Panc1 (cell line): Measurements from ENCODE around the gene GTF2I.
"Not testable (repeated sequence)": the region's sequence is repeated elsewhere in the genome, so short reads cannot be mapped to it uniquely, and the experiment has no call there.

Experiments used
- POLR2AphosphoS5 ChIP-seq: IDR thresholded peaks from 2 replicates; pipeline ENCODE4 v1.6.1; 2012; ENCODE audit warnings: mild to moderate bottlenecking, low read depth, low read length, moderate library complexity
- SIN3A ChIP-seq: IDR thresholded peaks from 2 replicates; pipeline ENCODE4 v1.6.1; 2012; ENCODE audit warnings: low read depth, mild to moderate bottlenecking, low read length, moderate library complexity, borderline replicate concordance; ENCODE audit not compliant: insufficient read depth
- TF ChIP-seq, protein P1 (sequence below): fragments of 450-650 bp; IDR thresholded peaks from 2 replicates; pipeline ENCODE4 v1.5.1; 2017; ENCODE audit warnings: mild to moderate bottlenecking
- TF ChIP-seq, protein P2 (sequence below), 2 experiments: IDR thresholded peaks; 2 replicates each; pipeline ENCODE4 v1.6.1; 2011 to 2012; ENCODE audit warnings: low read depth in 2 of 2, control low read depth in 1 of 2, low read length in 1 of 2, mild to moderate bottlenecking in 1 of 2, moderate library complexity in 1 of 2; ENCODE audit not compliant: insufficient read depth in 1 of 2

DNA sequence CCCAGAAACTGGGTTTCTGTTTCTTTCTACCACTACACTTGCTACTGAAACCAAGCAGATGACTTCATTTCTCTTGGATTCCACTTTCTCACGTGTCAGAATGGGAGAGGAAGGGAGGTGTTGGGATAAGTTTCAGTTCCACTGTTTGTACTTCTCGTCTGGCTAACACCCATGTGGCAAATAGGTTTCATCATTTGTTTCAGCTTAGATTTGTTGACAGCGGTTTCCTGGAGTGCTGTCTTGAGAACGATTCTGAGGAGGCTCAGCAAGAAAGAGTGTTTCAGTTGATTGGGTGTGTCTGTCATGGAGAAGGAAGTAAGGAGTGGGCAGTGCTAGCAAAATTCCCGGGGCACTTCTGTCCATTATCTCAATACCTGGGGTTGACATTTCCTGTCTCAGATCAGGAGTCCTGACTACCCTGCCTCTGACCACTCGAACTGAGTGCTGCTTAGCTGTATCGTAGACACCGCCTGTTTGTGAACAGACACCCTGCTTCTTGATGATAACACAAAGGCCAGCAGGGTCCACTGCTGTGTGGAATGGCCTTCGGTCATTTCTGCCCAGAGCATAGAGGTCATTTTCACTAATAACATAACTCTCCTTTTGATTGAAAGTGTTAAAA is 86.5 kb downstream of the GTF2I start:
- TF ChIP-seq, protein P1, sequence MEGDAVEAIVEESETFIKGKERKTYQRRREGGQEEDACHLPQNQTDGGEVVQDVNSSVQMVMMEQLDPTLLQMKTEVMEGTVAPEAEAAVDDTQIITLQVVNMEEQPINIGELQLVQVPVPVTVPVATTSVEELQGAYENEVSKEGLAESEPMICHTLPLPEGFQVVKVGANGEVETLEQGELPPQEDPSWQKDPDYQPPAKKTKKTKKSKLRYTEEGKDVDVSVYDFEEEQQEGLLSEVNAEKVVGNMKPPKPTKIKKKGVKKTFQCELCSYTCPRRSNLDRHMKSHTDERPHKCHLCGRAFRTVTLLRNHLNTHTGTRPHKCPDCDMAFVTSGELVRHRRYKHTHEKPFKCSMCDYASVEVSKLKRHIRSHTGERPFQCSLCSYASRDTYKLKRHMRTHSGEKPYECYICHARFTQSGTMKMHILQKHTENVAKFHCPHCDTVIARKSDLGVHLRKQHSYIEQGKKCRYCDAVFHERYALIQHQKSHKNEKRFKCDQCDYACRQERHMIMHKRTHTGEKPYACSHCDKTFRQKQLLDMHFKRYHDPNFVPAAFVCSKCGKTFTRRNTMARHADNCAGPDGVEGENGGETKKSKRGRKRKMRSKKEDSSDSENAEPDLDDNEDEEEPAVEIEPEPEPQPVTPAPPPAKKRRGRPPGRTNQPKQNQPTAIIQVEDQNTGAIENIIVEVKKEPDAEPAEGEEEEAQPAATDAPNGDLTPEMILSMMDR: not testable (repeated sequence)
- TF ChIP-seq, protein P2, sequence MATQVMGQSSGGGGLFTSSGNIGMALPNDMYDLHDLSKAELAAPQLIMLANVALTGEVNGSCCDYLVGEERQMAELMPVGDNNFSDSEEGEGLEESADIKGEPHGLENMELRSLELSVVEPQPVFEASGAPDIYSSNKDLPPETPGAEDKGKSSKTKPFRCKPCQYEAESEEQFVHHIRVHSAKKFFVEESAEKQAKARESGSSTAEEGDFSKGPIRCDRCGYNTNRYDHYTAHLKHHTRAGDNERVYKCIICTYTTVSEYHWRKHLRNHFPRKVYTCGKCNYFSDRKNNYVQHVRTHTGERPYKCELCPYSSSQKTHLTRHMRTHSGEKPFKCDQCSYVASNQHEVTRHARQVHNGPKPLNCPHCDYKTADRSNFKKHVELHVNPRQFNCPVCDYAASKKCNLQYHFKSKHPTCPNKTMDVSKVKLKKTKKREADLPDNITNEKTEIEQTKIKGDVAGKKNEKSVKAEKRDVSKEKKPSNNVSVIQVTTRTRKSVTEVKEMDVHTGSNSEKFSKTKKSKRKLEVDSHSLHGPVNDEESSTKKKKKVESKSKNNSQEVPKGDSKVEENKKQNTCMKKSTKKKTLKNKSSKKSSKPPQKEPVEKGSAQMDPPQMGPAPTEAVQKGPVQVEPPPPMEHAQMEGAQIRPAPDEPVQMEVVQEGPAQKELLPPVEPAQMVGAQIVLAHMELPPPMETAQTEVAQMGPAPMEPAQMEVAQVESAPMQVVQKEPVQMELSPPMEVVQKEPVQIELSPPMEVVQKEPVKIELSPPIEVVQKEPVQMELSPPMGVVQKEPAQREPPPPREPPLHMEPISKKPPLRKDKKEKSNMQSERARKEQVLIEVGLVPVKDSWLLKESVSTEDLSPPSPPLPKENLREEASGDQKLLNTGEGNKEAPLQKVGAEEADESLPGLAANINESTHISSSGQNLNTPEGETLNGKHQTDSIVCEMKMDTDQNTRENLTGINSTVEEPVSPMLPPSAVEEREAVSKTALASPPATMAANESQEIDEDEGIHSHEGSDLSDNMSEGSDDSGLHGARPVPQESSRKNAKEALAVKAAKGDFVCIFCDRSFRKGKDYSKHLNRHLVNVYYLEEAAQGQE (IDR thresholded peaks at IDR 0.05; ENCODE audit: insufficient read depth in 1 of 2, low read depth in 2 of 2, low read length in 1 of 2): not testable (repeated sequence)
- TF ChIP-seq POLR2AphosphoS5, SIN3A: not testable (repeated sequence)
